Measurements from ENCODE around the gene G3BP2. TPM values are rescaled to one million over a fixed set of nuclear protein-coding genes. Genes with fewer than 3 reads are reported as not detected.

Gene G3BP2
- polyA plus RNA-seq, 2 of the 4 experiments (the other 2 are of a cell fraction), result 159 to 179 TPM

- Histone ChIP-seq H3K9me3 (no peaks in the 10 kb centered on the region), H3K27ac (no peak overlapping the region), H3K4me2 (no peak overlapping the region), H3K4me1 (peaks cover 16% of the 10 kb centered on the region), H3K4me3 (no peak overlapping the region)
- DNase-seq (ENCODE audit: low read depth in 1 of 2, low spot score in 1 of 2) (no peak), FAIRE-seq (no peak), ATAC-seq (no peak)
- 88% methylated on average over 2 of the region's 2 CpGs for whole genome bisulfite sequencing (ENCODE audit: missing lambda C conversion rate)
- CTCF ChIA-PET, result interaction anchor here (2.5 kb wide), 1 partner anchor 10 kb away, joined by 6 read pairs; no protein-coding TSS in a partner anchor
- no peak for TF ChIP-seq MAX (IDR thresholded peaks at IDR 0.05)
- POLR2A ChIA-PET, result no interaction called here
Observed at GRCh38 chr4:75698963-75699228, 25.7 kb upstream of the G3BP2 start.

- FAIRE-seq, result no peak
- no peak overlapping the region for H3K27ac ChIP-seq
- H3K4me2 ChIP-seq, result no peak overlapping the region
- ChIA-PET POLR2A (no interaction called here), CTCF (interaction anchor here (0.7 to 2.5 kb wide), 3 partner anchors 11 to 66 kb away, joined by 3 to 6 read pairs (median 4); partner anchors contain the start of gene USO1)
- peak in 1 of 2 experiments; percentile 27; a peak in 1 of 6 replicates for ATAC-seq
- TF ChIP-seq TFCP2L1 (CRISPR knock-in tag; IDR thresholded peaks at IDR 0.05) (no peak), CHD2 (IDR thresholded peaks at IDR 0.05; ENCODE audit: low read length, partially characterized antibody) (no peak)
- DNase-seq (ENCODE audit: low read depth in 1 of 2, low spot score in 1 of 2), result no peak
- no peaks in the 10 kb centered on the region for H3K9me3 ChIP-seq
- H3K4me1 ChIP-seq, result peaks cover 11% of the 10 kb centered on the region
- 70% methylated on average over 6 of the region's 6 CpGs for WGBS (ENCODE audit: missing lambda C conversion rate)
- no peak overlapping the region for H3K4me3 ChIP-seq
Observed at GRCh38 chr4:75698162-75698962, 25.2 kb upstream of the G3BP2 start.

GRCh38 chr4:75696581-75696980, 23.4 kb upstream of the G3BP2 start:
- no peaks in the 10 kb centered on the region for H3K4me1 ChIP-seq
- ChIA-PET POLR2A (no interaction called here), CTCF (no interaction called here)
- H3K27ac ChIP-seq, result no peak overlapping the region
- TF ChIP-seq CHD2 (IDR thresholded peaks at IDR 0.05; ENCODE audit: low read length, partially characterized antibody), result no peak
- no peak for TF ChIP-seq E2F6 (IDR thresholded peaks at IDR 0.05; ENCODE audit: borderline replicate concordance, low read depth)
- TF ChIP-seq, protein P1, sequence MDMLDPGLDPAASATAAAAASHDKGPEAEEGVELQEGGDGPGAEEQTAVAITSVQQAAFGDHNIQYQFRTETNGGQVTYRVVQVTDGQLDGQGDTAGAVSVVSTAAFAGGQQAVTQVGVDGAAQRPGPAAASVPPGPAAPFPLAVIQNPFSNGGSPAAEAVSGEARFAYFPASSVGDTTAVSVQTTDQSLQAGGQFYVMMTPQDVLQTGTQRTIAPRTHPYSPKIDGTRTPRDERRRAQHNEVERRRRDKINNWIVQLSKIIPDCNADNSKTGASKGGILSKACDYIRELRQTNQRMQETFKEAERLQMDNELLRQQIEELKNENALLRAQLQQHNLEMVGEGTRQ (IDR thresholded peaks at IDR 0.05), result no peak
- TF ChIP-seq, protein P2, sequence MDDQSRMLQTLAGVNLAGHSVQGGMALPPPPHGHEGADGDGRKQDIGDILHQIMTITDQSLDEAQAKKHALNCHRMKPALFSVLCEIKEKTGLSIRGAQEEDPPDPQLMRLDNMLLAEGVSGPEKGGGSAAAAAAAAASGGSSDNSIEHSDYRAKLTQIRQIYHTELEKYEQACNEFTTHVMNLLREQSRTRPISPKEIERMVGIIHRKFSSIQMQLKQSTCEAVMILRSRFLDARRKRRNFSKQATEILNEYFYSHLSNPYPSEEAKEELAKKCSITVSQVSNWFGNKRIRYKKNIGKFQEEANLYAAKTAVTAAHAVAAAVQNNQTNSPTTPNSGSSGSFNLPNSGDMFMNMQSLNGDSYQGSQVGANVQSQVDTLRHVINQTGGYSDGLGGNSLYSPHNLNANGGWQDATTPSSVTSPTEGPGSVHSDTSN (IDR thresholded peaks at IDR 0.05), result no peak
- TF ChIP-seq RAD21 (conservative IDR thresholded peaks at IDR 0.05 in 1 of 2, IDR thresholded peaks at IDR 0.05 in 1 of 2), result no peak
- no peaks in the 10 kb centered on the region for H3K9me3 ChIP-seq
- no peak overlapping the region for H3K4me3 ChIP-seq
- FAIRE-seq (no peak), ATAC-seq (no peak), DNase-seq (ENCODE audit: low read depth in 1 of 2, low spot score in 1 of 2) (no peak)
- WGBS (ENCODE audit: missing lambda C conversion rate), result 97% methylated on average over 3 of the region's 3 CpGs
- H3K4me2 ChIP-seq, result no peak overlapping the region

GRCh38 chr4:75696071-75696470, 22.9 kb upstream of the G3BP2 start:
- H3K4me1 ChIP-seq, result no peaks in the 10 kb centered on the region
- no peak overlapping the region for H3K4me3 ChIP-seq
- FAIRE-seq (no peak), ATAC-seq (peak in 1 of 2 experiments; percentile 33; a peak in 1 of 6 replicates), DNase-seq (ENCODE audit: low read depth in 1 of 2, low spot score in 1 of 2) (no peak)
- H3K27ac ChIP-seq, result no peak overlapping the region
- no peak overlapping the region for H3K4me2 ChIP-seq
- no peak for TF ChIP-seq ZSCAN20 (CRISPR knock-in tag; IDR thresholded peaks at IDR 0.05)
- TF ChIP-seq, protein P3, sequence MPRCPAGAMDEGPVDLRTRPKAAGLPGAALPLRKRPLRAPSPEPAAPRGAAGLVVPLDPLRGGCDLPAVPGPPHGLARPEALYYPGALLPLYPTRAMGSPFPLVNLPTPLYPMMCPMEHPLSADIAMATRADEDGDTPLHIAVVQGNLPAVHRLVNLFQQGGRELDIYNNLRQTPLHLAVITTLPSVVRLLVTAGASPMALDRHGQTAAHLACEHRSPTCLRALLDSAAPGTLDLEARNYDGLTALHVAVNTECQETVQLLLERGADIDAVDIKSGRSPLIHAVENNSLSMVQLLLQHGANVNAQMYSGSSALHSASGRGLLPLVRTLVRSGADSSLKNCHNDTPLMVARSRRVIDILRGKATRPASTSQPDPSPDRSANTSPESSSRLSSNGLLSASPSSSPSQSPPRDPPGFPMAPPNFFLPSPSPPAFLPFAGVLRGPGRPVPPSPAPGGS (IDR thresholded peaks at IDR 0.05), result no peak
- no peak for TF ChIP-seq RFX5 (IDR thresholded peaks at IDR 0.05)
- no peak for TF ChIP-seq RAD21 (conservative IDR thresholded peaks at IDR 0.05 in 1 of 2, IDR thresholded peaks at IDR 0.05 in 1 of 2)
- TF ChIP-seq CEBPB (IDR thresholded peaks at IDR 0.05), result no peak
- no peak for TF ChIP-seq JUN (IDR thresholded peaks at IDR 0.05)
- TF ChIP-seq CHD4 (IDR thresholded peaks at IDR 0.05; ENCODE audit: borderline replicate concordance), result no peak
- TF ChIP-seq, protein P4, sequence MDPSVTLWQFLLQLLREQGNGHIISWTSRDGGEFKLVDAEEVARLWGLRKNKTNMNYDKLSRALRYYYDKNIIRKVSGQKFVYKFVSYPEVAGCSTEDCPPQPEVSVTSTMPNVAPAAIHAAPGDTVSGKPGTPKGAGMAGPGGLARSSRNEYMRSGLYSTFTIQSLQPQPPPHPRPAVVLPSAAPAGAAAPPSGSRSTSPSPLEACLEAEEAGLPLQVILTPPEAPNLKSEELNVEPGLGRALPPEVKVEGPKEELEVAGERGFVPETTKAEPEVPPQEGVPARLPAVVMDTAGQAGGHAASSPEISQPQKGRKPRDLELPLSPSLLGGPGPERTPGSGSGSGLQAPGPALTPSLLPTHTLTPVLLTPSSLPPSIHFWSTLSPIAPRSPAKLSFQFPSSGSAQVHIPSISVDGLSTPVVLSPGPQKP (IDR thresholded peaks at IDR 0.05; ENCODE audit: low read depth, low read length), result no peak
- TF ChIP-seq HES2 (IDR thresholded peaks at IDR 0.05), result no peak
- no peak for TF ChIP-seq NR3C1 (IDR thresholded peaks at IDR 0.05)
- no peak for TF ChIP-seq PHF8 (IDR thresholded peaks at IDR 0.05; ENCODE audit: borderline replicate concordance, low read depth)
- no peak for TF ChIP-seq HOXB5 (CRISPR knock-in tag; IDR thresholded peaks at IDR 0.05)
- no peak for TF ChIP-seq RNF2 (IDR thresholded peaks at IDR 0.05; ENCODE audit: borderline replicate concordance, low read depth)
- TF ChIP-seq KDM5A (IDR thresholded peaks at IDR 0.05), result no peak
- no peak for TF ChIP-seq TFCP2L1 (CRISPR knock-in tag; IDR thresholded peaks at IDR 0.05)
- no peak for TF ChIP-seq FOSB (CRISPR knock-in tag; IDR thresholded peaks at IDR 0.05)
- no peak for TF ChIP-seq ZNF302 (CRISPR knock-in tag; IDR thresholded peaks at IDR 0.05)
- no peak for TF ChIP-seq MAFK (IDR thresholded peaks at IDR 0.05; ENCODE audit: partially characterized antibody)
- no peak for TF ChIP-seq HDAC2 (IDR thresholded peaks at IDR 0.05)
- TF ChIP-seq HOXB13 (CRISPR knock-in tag; IDR thresholded peaks at IDR 0.05; ENCODE audit: low read depth), result no peak
- H3K9me3 ChIP-seq, result no peaks in the 10 kb centered on the region
- 52% methylated on average over 3 of the region's 3 CpGs for WGBS (ENCODE audit: missing lambda C conversion rate)
- ChIA-PET POLR2A (no interaction called here), CTCF (interaction anchor here (0.7 to 1.0 kb wide), 2 partner anchors 14 to 822 kb away, joined by 3 to 4 read pairs; no protein-coding TSS in a partner anchor)

Measured in A549 (cell line).